MM.1S (cell line): ENCODE results near the gene IGFBP2.

ENCODE experiments used
- DNase-seq: peaks from one replicate; pipeline ENCODE4 v3.0.0-alpha.2; 2015
- H2AFZ ChIP-seq: fragments of 300-600 bp; sonication (generic); 2 replicates; pipeline ENCODE4 v1.6.0; 2016; ENCODE audit warnings: antibody characterized with exemption, low read length
- H3F3A ChIP-seq: fragments of 300-600 bp; sonication (generic); 2 replicates; pipeline ENCODE4 v1.6.1; 2016; ENCODE audit warnings: mild to moderate bottlenecking, antibody characterized with exemption, low read length, moderate library complexity, mixed read lengths; ENCODE audit not compliant: insufficient read depth
- H3K27ac ChIP-seq: fragments of 300-600 bp; sonication (generic); 2 replicates; pipeline ENCODE4 v1.5.1; 2016; ENCODE audit warnings: mild to moderate bottlenecking, low read length
- H3K27me3 ChIP-seq: fragments of 300-600 bp; sonication (generic); replicated peaks from 2 replicates; pipeline ENCODE4 v1.6.0; 2016; ENCODE audit warnings: low read length; ENCODE audit not compliant: insufficient read depth
- H3K36me3 ChIP-seq: fragments of 300-600 bp; sonication (generic); replicated peaks from 2 replicates; pipeline ENCODE4 v1.6.1; 2016; ENCODE audit warnings: mild to moderate bottlenecking, low read length, mixed read lengths; ENCODE audit not compliant: insufficient read depth
- H3K4me1 ChIP-seq: fragments of 300-600 bp; sonication (generic); 2 replicates; pipeline ENCODE4 v1.6.1; 2016; ENCODE audit warnings: low read length, mixed read lengths
- H3K4me2 ChIP-seq: fragments of 300-600 bp; sonication (generic); 2 replicates; pipeline ENCODE4 v1.6.0; 2016; ENCODE audit warnings: low read depth, low read length
- H3K4me3 ChIP-seq: fragments of 300-600 bp; sonication (generic); 2 replicates; pipeline ENCODE4 v1.5.1; 2016; ENCODE audit warnings: low read length, mixed read lengths
- H3K79me2 ChIP-seq: fragments of 300-600 bp; sonication (generic); 2 replicates; pipeline ENCODE4 v1.6.1; 2016; ENCODE audit warnings: mixed run types, low read length, mixed read lengths
- H3K9ac ChIP-seq: fragments of 300-600 bp; sonication (generic); 2 replicates; pipeline ENCODE4 v1.6.1; 2016; ENCODE audit warnings: low read length, mixed read lengths
- H3K9me2 ChIP-seq: fragments of 300-600 bp; sonication (generic); replicated peaks from 2 replicates; pipeline ENCODE4 v1.6.1; 2016; ENCODE audit warnings: mild to moderate bottlenecking, low read length, mixed read lengths; ENCODE audit not compliant: insufficient read depth
- H3K9me3 ChIP-seq: fragments of 300-600 bp; sonication (generic); replicated peaks from 2 replicates; pipeline ENCODE4 v1.6.1; 2016; ENCODE audit warnings: mild to moderate bottlenecking, low read length, mixed read lengths; ENCODE audit not compliant: insufficient read depth
- H4K20me1 ChIP-seq: fragments of 300-600 bp; sonication (generic); 2 replicates; pipeline ENCODE4 v1.6.1; 2016; ENCODE audit warnings: mild to moderate bottlenecking, low read length, moderate library complexity, mixed read lengths; ENCODE audit not compliant: insufficient read depth
- CTCF ChIP-seq: fragments of 300-600 bp; sonication (generic); IDR thresholded peaks from 2 replicates; pipeline ENCODE4 v1.5.1; 2016; ENCODE audit warnings: antibody characterized with exemption, low read length, mixed read lengths
- EZH2 ChIP-seq: fragments of 300-600 bp; sonication (generic); optimal IDR thresholded peaks from 2 replicates; pipeline ENCODE3; 2017; ENCODE audit warnings: low read depth, mild to moderate bottlenecking, antibody characterized with exemption, low read length, mixed read lengths
- EZH2phosphoT487 ChIP-seq: fragments of 300-600 bp; sonication (generic); IDR thresholded peaks from 2 replicates; pipeline ENCODE4 v1.6.1; 2018; ENCODE audit warnings: antibody characterized with exemption, low read length

Gene IGFBP2

GRCh38 chr2:216603010-216603883 lies 30.0 kb upstream of the IGFBP2 start:
- H3K9me2 ChIP-seq: no peaks in the 10 kb centered on the region
- no peaks in the 10 kb centered on the region for H3K79me2 ChIP-seq
- no peak overlapping the region for H3K27ac ChIP-seq
- no peaks in the 10 kb centered on the region for H4K20me1 ChIP-seq
- H3K9me3 ChIP-seq: no peaks in the 10 kb centered on the region
- no peaks in the 10 kb centered on the region for H3K4me1 ChIP-seq
- H3F3A ChIP-seq: no peaks in the 10 kb centered on the region
- no peak overlapping the region for H3K9ac ChIP-seq
- no peak overlapping the region for H3K4me2 ChIP-seq
- no peaks in the 10 kb centered on the region for H3K36me3 ChIP-seq
- DNase-seq: no peak
- H3K4me3 ChIP-seq: no peak overlapping the region
- TF ChIP-seq EZH2 (no peak), EZH2phosphoT487 (no peak), CTCF (no peak)
- no peak overlapping the region for H2AFZ ChIP-seq
- H3K27me3 ChIP-seq: no peaks in the 10 kb centered on the region

- no peak for DNase-seq
- TF ChIP-seq EZH2 (no peak), CTCF (no peak), EZH2phosphoT487 (no peak)
- Histone ChIP-seq H3K9me3 (no peaks in the 10 kb centered on the region), H3K36me3 (no peaks in the 10 kb centered on the region), H3K79me2 (no peaks in the 10 kb centered on the region), H3K9me2 (no peaks in the 10 kb centered on the region), H3K4me2 (no peak overlapping the region), H3K27ac (no peak overlapping the region), H2AFZ (no peak overlapping the region), H3K9ac (no peak overlapping the region), H3K4me3 (no peak overlapping the region), H3K4me1 (no peaks in the 10 kb centered on the region), H3K27me3 (no peaks in the 10 kb centered on the region), H4K20me1 (no peaks in the 10 kb centered on the region), H3F3A (no peaks in the 10 kb centered on the region)
Observed at GRCh38 chr2:216603884-216604245, 29.4 kb upstream of the IGFBP2 start.

GRCh38 chr2:216604458-216604857 lies 28.8 kb upstream of the IGFBP2 start:
- Histone ChIP-seq H3K79me2 (no peaks in the 10 kb centered on the region), H2AFZ (no peak overlapping the region), H3K9ac (no peak overlapping the region), H3K27ac (no peak overlapping the region), H3F3A (no peaks in the 10 kb centered on the region), H3K9me3 (no peaks in the 10 kb centered on the region), H3K36me3 (no peaks in the 10 kb centered on the region), H3K4me3 (no peak overlapping the region), H3K27me3 (no peaks in the 10 kb centered on the region), H4K20me1 (no peaks in the 10 kb centered on the region), H3K4me1 (no peaks in the 10 kb centered on the region), H3K9me2 (no peaks in the 10 kb centered on the region), H3K4me2 (no peak overlapping the region)
- no peak for DNase-seq
- TF ChIP-seq EZH2phosphoT487 (no peak), EZH2 (no peak), CTCF (no peak)
